AG04450 (cell line): Measurements from ENCODE around the gene LSM7. TPM values are rescaled to one million over a fixed set of nuclear protein-coding genes. Genes with fewer than 3 reads are reported as not detected.

ENCODE experiments used
- CTCF ChIA-PET: fragments of 300-600, 350-600 bp; formaldehyde crosslinking; extraction: SDS; loops from one replicate; lab custom pipeline; 2022; ENCODE audit warnings: antibody characterized with exemption, inconsistent platforms; lab: Charles Lee
- POLR2A ChIA-PET: fragments of 350-600 bp; formaldehyde crosslinking; extraction: SDS; loops from one replicate; lab custom pipeline; 2021; ENCODE audit warnings: antibody characterized with exemption, inconsistent platforms; lab: Yijun Ruan, JAX
- DNase-seq: peaks from one replicate; pipeline ENCODE4 v3.0.0-alpha.2; 2011; ENCODE audit warnings: low read depth, low spot score
- H3K27ac ChIP-seq: one replicate; pipeline ENCODE4 v1.5.1; 2012; ENCODE audit warnings: low read depth, low read length, control low read depth
- H3K27me3 ChIP-seq: one replicate; pipeline ENCODE4 v1.6.0; 2012; ENCODE audit warnings: low read length; ENCODE audit not compliant: control insufficient read depth, insufficient read depth
- H3K4me3 ChIP-seq: 2 replicates; pipeline ENCODE4 v1.5.1; 2011; ENCODE audit warnings: mild to moderate bottlenecking, low read depth, low read length, control low read depth
- H3K9me3 ChIP-seq: 2 replicates; pipeline ENCODE4 v1.5.1; 2012; ENCODE audit warnings: low read length; ENCODE audit not compliant: control insufficient read depth, insufficient read depth
- polyA minus RNA-seq: library from RNA; depleted of rRNA, polyadenylated mRNA; stranded (reverse); fragments of >200 nt; gene quantifications from 2 replicates; pipeline ENCODE4 v1.2.3, GENCODE V29; 2011; rRNA and poly(A)+ RNA removed
- polyA plus RNA-seq: library from polyadenylated mRNA; depleted of rRNA; stranded (reverse); fragments of >200 nt; gene quantifications from 2 replicates; pipeline ENCODE4 v1.2.3, GENCODE V29; 2011; rRNA removed
- TF ChIP-seq, protein P1 (sequence below): IDR thresholded peaks from 2 replicates; pipeline ENCODE4 v1.5.1; 2011; ENCODE audit warnings: low read depth, low read length, control low read depth, inconsistent platforms

Gene LSM7
- polyA plus RNA-seq (137 and 192 TPM in 2 replicates), polyA minus RNA-seq (37.1 and 39.4 TPM in 2 replicates)

DNA sequence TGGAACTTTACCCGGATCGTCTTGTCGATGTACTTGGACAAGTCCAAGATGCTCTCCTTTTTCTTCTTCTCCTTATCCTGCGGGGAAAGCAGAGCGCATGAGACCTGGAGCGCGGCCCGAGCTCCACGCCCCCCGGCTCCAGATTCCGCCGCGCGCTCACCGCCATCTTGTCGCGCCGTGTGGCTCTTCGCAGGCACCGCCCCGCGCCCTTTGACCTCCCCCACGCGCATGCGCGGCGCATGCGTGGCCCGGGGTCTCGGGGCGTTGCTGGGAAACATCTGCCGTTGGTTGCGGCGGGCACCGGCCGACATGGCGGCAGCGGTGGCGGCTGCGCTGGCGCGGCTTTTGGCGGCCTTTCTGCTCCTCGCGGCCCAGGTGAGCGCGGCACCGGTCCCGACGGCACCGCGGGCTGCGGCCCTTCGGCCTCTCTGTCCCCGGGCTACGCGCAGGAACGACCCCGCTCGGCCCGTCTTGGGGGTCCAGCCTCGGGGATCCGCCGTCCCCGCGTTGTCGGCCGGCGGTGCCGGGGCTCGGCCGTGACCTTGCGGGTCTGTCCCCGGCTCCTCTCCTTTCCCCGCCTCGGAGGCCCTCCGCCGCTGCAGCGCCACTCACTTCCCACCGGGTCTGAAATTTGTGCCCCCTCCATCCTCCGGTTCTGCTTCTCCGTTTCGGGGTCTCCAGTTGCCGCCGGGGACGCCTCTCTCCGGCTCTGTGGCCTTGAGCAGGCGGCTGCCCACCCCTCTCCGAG, at the start of gene LSM7, which contains the start of gene SPPL2B:
LSM7 (minus strand) TSS at position 186 of the 748 bp plus-strand sequence; CDS start at position 166, 20 bp downstream.
SPPL2B (plus strand) TSS at position 284 of the 748 bp plus-strand sequence; CDS start at position 310, 26 bp downstream.
- H3K27me3 ChIP-seq = no peaks in the 10 kb centered on the region
- peak; percentile 48 for DNase-seq
- peak within 1 kb of the TSS; percentile 86 for H3K4me3 ChIP-seq
- peak within 1 kb of the TSS; percentile 47 for H3K27ac ChIP-seq
- ChIA-PET CTCF (interaction anchor here (1.2 kb wide), 1 partner anchor 288 kb away, joined by 3 read pairs; no protein-coding TSS in a partner anchor), POLR2A (interaction anchor here (0.6 to 0.7 kb wide), 2 partner anchors 177 to 190 kb away, joined by 3 to 5 read pairs; partner anchors contain the start of gene AP3D1)
- H3K9me3 ChIP-seq = no peaks in the 10 kb centered on the region
- TF ChIP-seq, protein P1, sequence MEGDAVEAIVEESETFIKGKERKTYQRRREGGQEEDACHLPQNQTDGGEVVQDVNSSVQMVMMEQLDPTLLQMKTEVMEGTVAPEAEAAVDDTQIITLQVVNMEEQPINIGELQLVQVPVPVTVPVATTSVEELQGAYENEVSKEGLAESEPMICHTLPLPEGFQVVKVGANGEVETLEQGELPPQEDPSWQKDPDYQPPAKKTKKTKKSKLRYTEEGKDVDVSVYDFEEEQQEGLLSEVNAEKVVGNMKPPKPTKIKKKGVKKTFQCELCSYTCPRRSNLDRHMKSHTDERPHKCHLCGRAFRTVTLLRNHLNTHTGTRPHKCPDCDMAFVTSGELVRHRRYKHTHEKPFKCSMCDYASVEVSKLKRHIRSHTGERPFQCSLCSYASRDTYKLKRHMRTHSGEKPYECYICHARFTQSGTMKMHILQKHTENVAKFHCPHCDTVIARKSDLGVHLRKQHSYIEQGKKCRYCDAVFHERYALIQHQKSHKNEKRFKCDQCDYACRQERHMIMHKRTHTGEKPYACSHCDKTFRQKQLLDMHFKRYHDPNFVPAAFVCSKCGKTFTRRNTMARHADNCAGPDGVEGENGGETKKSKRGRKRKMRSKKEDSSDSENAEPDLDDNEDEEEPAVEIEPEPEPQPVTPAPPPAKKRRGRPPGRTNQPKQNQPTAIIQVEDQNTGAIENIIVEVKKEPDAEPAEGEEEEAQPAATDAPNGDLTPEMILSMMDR = no peak

DNA sequence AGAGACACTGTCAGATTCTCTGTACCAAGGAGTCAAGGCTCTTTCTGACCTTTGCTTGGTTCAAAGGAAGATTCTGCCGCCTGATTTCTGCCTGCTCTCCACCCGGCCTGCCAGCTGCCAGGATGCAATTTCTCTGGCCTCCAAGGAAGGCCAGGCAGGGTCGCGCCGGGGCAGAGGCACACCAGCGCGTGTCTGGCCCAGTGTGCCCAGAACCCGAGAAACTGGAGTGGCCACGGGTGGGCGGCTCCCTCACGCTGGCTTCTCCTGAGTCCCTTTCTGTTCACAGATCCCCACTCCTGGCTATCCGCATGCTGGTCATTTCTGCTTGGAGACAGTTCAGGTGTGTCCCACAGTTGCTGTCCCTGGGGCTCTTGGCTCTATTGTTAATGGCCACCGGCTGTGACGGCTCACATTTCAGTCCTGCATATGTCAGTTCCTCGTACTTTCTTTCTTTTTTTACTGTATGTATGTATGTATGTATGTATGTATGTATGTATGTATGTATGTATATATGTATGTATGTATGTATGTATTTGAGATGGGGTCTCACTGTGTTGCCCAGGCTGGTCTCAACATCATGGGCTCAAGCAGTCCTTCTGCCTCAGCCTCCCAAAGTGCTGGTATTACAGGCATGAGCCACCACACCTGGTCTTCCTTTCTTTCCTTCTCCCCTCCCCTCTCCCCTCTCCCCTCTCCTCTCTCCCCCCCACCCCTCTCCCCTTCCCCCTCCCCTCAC, 48.6 kb upstream of the LSM7 start:
- Histone ChIP-seq H3K27me3 (peaks cover 3% of the 10 kb centered on the region), H3K27ac (no peak overlapping the region), H3K4me3 (no peak overlapping the region), H3K9me3 (peaks cover 22% of the 10 kb centered on the region)
- TF ChIP-seq, protein P1 = no peak
- ChIA-PET CTCF (no interaction called here), POLR2A (no interaction called here)
- no peak for DNase-seq

DNA sequence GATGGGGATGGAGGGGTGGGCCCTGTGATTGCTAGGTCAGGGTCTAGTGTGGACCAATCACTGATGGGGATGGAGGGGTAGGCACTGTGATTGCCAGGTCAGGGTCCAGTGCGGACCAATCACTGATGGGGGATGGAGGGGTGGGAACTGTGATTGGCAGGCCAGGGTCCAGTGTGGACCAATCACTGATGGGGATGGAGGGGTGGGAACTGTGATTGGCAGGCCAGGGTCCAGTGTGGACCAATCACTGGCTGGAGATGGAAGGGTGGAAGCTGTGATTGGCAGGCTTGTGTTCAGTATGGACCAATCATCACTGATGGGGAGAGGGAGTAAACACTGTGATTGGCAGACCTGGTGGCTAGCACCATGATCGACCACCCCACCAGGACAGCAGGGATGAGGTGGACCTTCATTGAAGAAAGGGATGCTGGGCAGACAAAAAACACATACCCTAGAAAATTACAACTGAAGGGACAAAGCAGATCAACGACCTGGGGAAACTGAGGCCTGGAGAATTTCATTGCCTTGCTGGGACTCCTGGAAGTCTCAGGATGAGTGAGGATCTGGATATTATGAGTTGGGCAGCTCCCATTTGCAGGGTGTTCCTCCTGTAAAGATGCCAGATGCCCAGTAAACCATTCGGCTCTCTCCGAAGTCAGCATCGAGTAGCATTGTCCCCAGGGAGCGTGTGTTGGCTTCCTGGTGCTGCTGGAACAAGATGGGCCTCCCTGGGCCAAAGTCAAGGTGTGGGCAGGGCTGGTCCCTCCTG, 47.2 kb upstream of the LSM7 start:
- Histone ChIP-seq H3K27me3 (peaks cover 1% of the 10 kb centered on the region), H3K4me3 (no peak overlapping the region), H3K9me3 (peaks cover 17% of the 10 kb centered on the region), H3K27ac (no peak overlapping the region)
- no peak for DNase-seq
- CTCF ChIA-PET = no interaction called here
- POLR2A ChIA-PET = no interaction called here
- TF ChIP-seq, protein P1 = no peak

DNA sequence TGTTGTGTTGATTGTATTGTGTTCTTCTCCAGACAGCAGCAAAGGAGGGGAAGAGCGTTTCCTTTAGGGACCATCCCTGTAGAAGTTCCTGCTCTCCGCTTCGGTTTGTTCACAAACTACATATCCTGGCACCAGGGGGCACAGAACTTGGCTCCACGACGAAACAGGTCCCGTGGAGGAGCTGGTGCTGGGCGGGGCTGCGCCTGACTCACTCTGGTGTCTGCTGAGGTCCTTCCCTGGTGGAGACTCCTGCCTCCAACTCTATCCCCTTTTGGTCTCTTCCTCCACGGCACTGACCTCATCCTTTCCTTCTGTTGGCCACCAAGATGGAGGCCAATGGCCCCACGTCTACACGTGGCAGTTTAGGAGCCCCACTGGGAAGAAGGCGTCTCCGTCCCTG, 46.4 kb upstream of the LSM7 start:
- no peak for DNase-seq
- CTCF ChIA-PET = no interaction called here
- no peak overlapping the region for H3K27ac ChIP-seq
- peaks cover 11% of the 10 kb centered on the region for H3K9me3 ChIP-seq
- POLR2A ChIA-PET = no interaction called here
- no peaks in the 10 kb centered on the region for H3K27me3 ChIP-seq
- H3K4me3 ChIP-seq = no peak overlapping the region
- TF ChIP-seq, protein P1 = no peak
